ENCODE data around the gene AS3MT.
"Not testable (repeated sequence)": the region's sequence is repeated elsewhere in the genome, so short reads cannot be mapped to it uniquely, and the experiment has no call there.

The AS3MT gene

GRCh38 chr10:102919246-102919959 is 50.1 kb downstream of the AS3MT start:
- DNase-seq (ENCODE audit: low read depth) = peak; percentile 8

- peak; percentile 2 for DNase-seq (ENCODE audit: low read depth)
These were observed 50.9 kb downstream of the AS3MT start for GRCh38 chr10:102919992-102920739.

GRCh38 chr10:102923601-102924000 is 54.3 kb downstream of the AS3MT start:
- DNase-seq (ENCODE audit: low read depth) = no peak

GRCh38 chr10:102926842-102927241 is 57.6 kb downstream of the AS3MT start:
- no peak for DNase-seq (ENCODE audit: low read depth)

GRCh38 chr10:102927311-102928010 is 58.2 kb downstream of the AS3MT start:
- DNase-seq (ENCODE audit: low read depth) = no peak

- DNase-seq (ENCODE audit: low read depth) = not testable (repeated sequence)
These were observed 59.2 kb downstream of the AS3MT start for GRCh38 chr10:102928442-102928841.

- DNase-seq (ENCODE audit: low read depth) = no peak
These were observed 61.5 kb downstream of the AS3MT start for GRCh38 chr10:102930720-102931119.

- peak; percentile 28 for DNase-seq (ENCODE audit: low read depth)
These were observed 62.4 kb downstream of the AS3MT start for GRCh38 chr10:102931643-102932042.

- DNase-seq (ENCODE audit: low read depth) = no peak
These were observed 66.2 kb downstream of the AS3MT start for GRCh38 chr10:102935505-102935904.

- DNase-seq (ENCODE audit: low read depth) = no peak
These were observed 66.8 kb downstream of the AS3MT start for GRCh38 chr10:102935939-102936605.

- DNase-seq (ENCODE audit: low read depth) = no peak
These were observed 72.1 kb downstream of the AS3MT start for GRCh38 chr10:102941401-102941800.

GRCh38 chr10:102945449-102945848 is 76.2 kb downstream of the AS3MT start:
- DNase-seq (ENCODE audit: low read depth) = no peak

- no peak for DNase-seq (ENCODE audit: low read depth)
These were observed 76.7 kb downstream of the AS3MT start for GRCh38 chr10:102945962-102946361.

GRCh38 chr10:102946992-102947391 is 77.7 kb downstream of the AS3MT start:
- no peak for DNase-seq (ENCODE audit: low read depth)

- no peak for DNase-seq (ENCODE audit: low read depth)
These were observed 78.9 kb downstream of the AS3MT start for GRCh38 chr10:102948176-102948575.

GRCh38 chr10:102948786-102949185 is 79.5 kb downstream of the AS3MT start:
- no peak for DNase-seq (ENCODE audit: low read depth)

GRCh38 chr10:102949916-102950315 is 80.6 kb downstream of the AS3MT start:
- peak; percentile 43 for DNase-seq (ENCODE audit: low read depth)

GRCh38 chr10:102951316-102951715 is 82.0 kb downstream of the AS3MT start:
- peak; percentile 21 for DNase-seq (ENCODE audit: low read depth)
